ENCODE results near the gene PRPF6.
A peak's percentile ranks its signal among the peaks of the same experiment; 100 is the strongest.

The PRPF6 gene

GRCh38 chr20:64049060-64049877 lies 68.3 kb downstream of the PRPF6 start, which contains the start of gene SOX18:
SOX18 (minus strand) TSS chr20:64049639; CDS start chr20:64049516, 123 bp downstream.
- no peak for DNase-seq (ENCODE audit: low read depth)

- no peak for DNase-seq (ENCODE audit: low read depth)
Measured at GRCh38 chr20:64049878-64050260, 68.9 kb downstream of the PRPF6 start.

- DNase-seq (ENCODE audit: low read depth) = no peak
Measured at GRCh38 chr20:64050261-64051032, 69.5 kb downstream of the PRPF6 start.

- DNase-seq (ENCODE audit: low read depth) = no peak
Measured at GRCh38 chr20:64051033-64051452, 70.1 kb downstream of the PRPF6 start.

- no peak for DNase-seq (ENCODE audit: low read depth)
Measured at GRCh38 chr20:64051561-64052325, 70.8 kb downstream of the PRPF6 start.

GRCh38 chr20:64052326-64052722 lies 71.4 kb downstream of the PRPF6 start:
- no peak for DNase-seq (ENCODE audit: low read depth)

GRCh38 chr20:64052987-64053840 lies 72.3 kb downstream of the PRPF6 start:
- DNase-seq (ENCODE audit: low read depth) = no peak

GRCh38 chr20:64053841-64054661 lies 73.1 kb downstream of the PRPF6 start:
- DNase-seq (ENCODE audit: low read depth) = no peak

- no peak for DNase-seq (ENCODE audit: low read depth)
Measured at GRCh38 chr20:64055396-64055892, 74.5 kb downstream of the PRPF6 start.

GRCh38 chr20:64055893-64056638 lies 75.1 kb downstream of the PRPF6 start:
- no peak for DNase-seq (ENCODE audit: low read depth)

- DNase-seq (ENCODE audit: low read depth) = no peak
Measured at GRCh38 chr20:64056639-64056888, 75.6 kb downstream of the PRPF6 start.

GRCh38 chr20:64056889-64057627 lies 76.1 kb downstream of the PRPF6 start:
- no peak for DNase-seq (ENCODE audit: low read depth)

- peak; percentile 66 for DNase-seq (ENCODE audit: low read depth)
Measured at GRCh38 chr20:64057628-64058498, 76.9 kb downstream of the PRPF6 start.

GRCh38 chr20:64058536-64058935 lies 77.6 kb downstream of the PRPF6 start:
- no peak for DNase-seq (ENCODE audit: low read depth)

- DNase-seq (ENCODE audit: low read depth) = no peak
Measured at GRCh38 chr20:64062276-64062595, 81.3 kb downstream of the PRPF6 start.

- peak; percentile 89 for DNase-seq (ENCODE audit: low read depth)
Measured at GRCh38 chr20:64062596-64063388, 81.9 kb downstream of the PRPF6 start, which contains the start of gene TCEA2. TCEA2 (plus strand) TSS chr20:64063198; CDS start chr20:64063313, 115 bp downstream.

Measured in T follicular helper cell (primary cell).